Astrocyte of the spinal cord (primary cell): ENCODE data around the gene CDK13.

Experiments used
- DNase-seq: peaks from one replicate; pipeline ENCODE4 v3.0.0; 2011; ENCODE audit warnings: low read depth, low spot score
- H3K4me3 ChIP-seq: 2 replicates; pipeline ENCODE4 v1.5.1; 2011; ENCODE audit warnings: low read depth, mild to moderate bottlenecking, low read length, moderate library complexity
- in situ Hi-C: cut with HindIII; loops from 2 replicates; pipeline ENCODE4 v1.10.0; 2017; ENCODE audit warnings: low sequenced_read_pairs
- TF ChIP-seq, protein P1 (sequence below): IDR thresholded peaks from 2 replicates; pipeline ENCODE4 v1.5.1; 2012; ENCODE audit warnings: low read depth, mild to moderate bottlenecking, low read length, inconsistent platforms

Gene CDK13

DNA sequence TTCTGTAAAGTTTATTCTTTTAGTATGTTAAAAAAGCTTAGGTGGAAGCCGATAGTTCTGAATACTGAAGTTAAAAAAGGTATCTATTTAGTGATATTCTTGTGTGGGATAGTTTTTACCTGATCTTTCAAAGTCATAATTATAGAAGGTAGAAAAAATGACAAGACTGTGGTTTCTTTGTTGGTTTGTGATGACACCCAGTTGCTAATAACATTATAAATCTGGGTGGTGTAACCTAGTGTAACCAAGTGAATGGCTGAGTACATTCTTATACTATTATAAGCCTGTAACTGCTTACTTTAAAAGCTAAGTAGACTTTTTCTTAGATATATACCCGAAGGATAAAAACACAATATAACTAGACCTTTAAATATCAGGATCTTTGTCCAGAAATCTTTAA lies 2.3 kb downstream of the CDK13 start:
- in situ Hi-C loops: no loop called here
- DNase-seq: peak; percentile 53
- peak overlapping the region; percentile 90 for H3K4me3 ChIP-seq
- TF ChIP-seq, protein P1, sequence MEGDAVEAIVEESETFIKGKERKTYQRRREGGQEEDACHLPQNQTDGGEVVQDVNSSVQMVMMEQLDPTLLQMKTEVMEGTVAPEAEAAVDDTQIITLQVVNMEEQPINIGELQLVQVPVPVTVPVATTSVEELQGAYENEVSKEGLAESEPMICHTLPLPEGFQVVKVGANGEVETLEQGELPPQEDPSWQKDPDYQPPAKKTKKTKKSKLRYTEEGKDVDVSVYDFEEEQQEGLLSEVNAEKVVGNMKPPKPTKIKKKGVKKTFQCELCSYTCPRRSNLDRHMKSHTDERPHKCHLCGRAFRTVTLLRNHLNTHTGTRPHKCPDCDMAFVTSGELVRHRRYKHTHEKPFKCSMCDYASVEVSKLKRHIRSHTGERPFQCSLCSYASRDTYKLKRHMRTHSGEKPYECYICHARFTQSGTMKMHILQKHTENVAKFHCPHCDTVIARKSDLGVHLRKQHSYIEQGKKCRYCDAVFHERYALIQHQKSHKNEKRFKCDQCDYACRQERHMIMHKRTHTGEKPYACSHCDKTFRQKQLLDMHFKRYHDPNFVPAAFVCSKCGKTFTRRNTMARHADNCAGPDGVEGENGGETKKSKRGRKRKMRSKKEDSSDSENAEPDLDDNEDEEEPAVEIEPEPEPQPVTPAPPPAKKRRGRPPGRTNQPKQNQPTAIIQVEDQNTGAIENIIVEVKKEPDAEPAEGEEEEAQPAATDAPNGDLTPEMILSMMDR: no peak

DNA sequence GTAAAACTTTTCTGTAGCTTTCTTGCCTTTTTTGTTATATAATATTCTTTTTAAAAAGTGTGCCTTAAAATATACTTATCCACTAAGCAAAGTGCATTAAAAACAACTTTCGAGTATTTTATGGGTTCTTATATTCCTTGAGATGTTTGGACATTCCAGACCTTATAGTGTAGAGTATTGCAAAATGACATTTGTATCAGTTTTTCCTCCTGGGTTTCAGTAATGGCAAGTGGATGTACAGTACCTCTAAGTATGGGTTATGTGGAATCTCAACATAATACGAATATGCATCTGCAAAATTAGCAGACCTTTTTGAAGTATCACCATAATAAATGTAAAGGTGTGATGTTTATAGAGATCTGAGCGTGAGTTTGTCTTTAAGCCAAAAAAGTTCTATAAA lies 2.7 kb downstream of the CDK13 start:
- H3K4me3 ChIP-seq: peak overlapping the region; percentile 90
- peak; percentile 17 for DNase-seq
- in situ Hi-C loops: no loop called here
- TF ChIP-seq, protein P1: no peak

DNA sequence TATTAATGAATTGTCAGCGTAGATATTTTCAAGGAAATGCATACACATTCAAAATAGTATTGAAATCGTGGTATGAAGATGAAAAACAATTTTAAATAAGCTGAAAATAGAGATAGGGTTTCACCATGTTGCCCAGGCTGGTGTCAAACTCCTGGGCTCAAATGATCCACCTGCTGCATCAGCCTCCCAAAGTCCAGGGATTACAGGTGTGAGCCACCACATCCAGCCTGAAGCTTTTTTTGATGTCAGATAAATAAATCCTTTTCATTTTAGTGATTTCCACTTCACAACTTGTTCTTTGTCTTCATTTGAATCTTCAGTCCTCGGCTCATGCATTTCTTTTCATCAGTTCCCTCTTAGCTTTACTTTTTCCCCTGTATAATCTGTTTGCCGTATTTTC lies 4.6 kb downstream of the CDK13 start:
- in situ Hi-C loops: no loop called here
- H3K4me3 ChIP-seq: no peak overlapping the region

DNA sequence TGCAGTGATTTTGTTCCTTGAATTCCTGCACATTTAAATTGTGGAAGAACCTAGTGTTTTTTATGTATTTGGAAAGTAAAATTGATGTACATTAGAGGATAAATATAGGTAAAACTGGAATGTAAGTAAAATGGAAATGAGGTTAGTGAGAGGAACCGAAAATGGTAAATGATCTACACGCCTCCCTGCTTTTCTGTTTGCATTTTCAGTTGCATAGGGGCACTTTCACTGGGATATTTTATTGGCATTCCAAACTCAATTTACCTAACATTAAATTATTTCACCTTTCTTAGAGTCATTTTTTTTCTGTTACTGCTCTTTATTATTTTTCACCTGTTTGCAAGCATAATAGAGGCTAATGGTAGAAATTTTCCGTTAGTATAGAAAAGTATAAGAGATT lies 8.0 kb downstream of the CDK13 start:
- TF ChIP-seq, protein P1: no peak
- in situ Hi-C loops: no loop called here
- DNase-seq: no peak
- H3K4me3 ChIP-seq: no peak overlapping the region

More for the DNA sequence above, 4.6 kb downstream of the CDK13 start:
- TF ChIP-seq, protein P1: no peak
- DNase-seq: no peak

DNA sequence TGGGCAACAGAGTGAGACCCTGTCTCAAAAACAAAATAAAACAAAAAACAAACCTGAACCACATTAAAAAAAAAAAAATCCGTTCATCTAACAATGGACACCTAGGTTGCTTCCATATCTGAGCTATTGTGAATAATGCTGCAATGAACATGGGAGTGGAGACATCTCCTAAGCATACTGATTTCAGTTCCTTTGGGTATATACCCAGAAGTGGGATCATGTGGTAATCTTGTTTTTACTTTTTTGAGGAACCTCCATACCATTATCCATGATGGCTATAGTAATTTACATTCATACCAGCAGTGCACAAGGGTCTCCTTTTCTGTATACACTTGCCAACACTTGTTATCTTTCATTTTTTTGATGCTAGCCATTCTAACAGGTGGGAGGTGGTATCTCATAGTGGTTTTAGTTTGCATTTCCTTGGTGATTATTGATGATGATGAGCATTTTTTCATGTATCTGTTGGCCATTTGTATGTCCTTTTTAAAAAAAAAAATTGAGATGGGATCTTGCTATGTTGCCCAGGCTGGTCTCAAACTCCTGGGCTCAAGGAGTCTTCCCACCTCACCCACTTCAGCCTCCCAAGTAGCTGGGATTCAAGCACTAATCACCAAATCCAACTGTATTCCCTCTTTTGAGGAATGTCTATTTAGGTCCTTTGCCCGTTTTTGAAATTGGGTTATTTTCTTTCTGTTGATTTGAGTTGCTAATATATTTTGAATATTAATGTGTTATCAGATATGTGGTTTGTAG lies 17.5 kb downstream of the CDK13 start:
- no peak overlapping the region for H3K4me3 ChIP-seq
- TF ChIP-seq, protein P1: no peak
- in situ Hi-C loops: no loop called here
- no peak for DNase-seq

DNA sequence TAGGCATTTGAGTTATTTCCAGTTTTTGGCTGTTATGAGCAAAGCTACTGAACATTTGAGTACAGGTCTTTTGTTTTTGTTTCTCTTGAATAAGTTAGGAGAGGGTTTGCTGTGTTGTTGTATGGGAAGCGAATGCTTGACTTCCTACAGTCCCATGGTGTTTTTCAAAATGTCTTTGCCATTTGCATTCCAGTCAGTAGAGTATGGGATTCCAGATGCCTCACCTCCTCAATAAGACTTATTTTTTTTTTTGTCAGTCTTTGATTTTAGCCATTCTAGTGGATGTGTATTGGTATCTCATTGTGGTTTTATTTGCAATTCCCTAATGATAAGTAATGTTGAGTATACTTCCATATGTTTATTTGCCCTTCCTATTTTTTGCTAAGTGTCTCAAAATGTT lies 19.4 kb downstream of the CDK13 start:
- H3K4me3 ChIP-seq: no peak overlapping the region
- in situ Hi-C loops: no loop called here
- no peak for DNase-seq
- TF ChIP-seq, protein P1: no peak
